Prostate gland (tissue), 2 donors: ENCODE results near the gene ACER3. TPM values are rescaled to one million over a fixed set of nuclear protein-coding genes. Genes with fewer than 3 reads are reported as not detected.
A peak's percentile ranks its signal among the peaks of the same experiment; 100 is the strongest.
"Not testable (repeated sequence)": the region's sequence is repeated elsewhere in the genome, so short reads cannot be mapped to it uniquely, and the experiment has no call there.

ENCODE experiments used
- DNase-seq: peaks from one replicate; pipeline ENCODE4 v3.0.0-alpha.2; 2019; ENCODE audit warnings: low spot score
- H3K27ac ChIP-seq, 2 donors: fragments of 200-600 bp; sonication (generic); 2 replicates each; pipeline ENCODE4 v1.5.1; 2017 to 2019
- H3K27me3 ChIP-seq: fragments of 200-600 bp; sonication (generic); replicated peaks from 2 replicates; pipeline ENCODE4 v1.5.1; 2019; ENCODE audit not compliant: insufficient read depth
- H3K36me3 ChIP-seq, 2 donors: fragments of 200-600 bp; sonication (generic); 1 replicate in 1 of 2; 2 replicates in 1 of 2; pipeline versions ENCODE4 v1.5.1 to v1.8.1; 2017 to 2019
- H3K4me1 ChIP-seq: fragments of 200-600 bp; sonication (generic); replicated peaks from 2 replicates; pipeline ENCODE4 v1.5.1; 2019
- H3K4me3 ChIP-seq, 2 donors: fragments of 200-600 bp; sonication (generic); 2 replicates each; pipeline ENCODE4 v1.5.1; 2017 to 2019
- H3K9me3 ChIP-seq: fragments of 200-600 bp; sonication (generic); 2 replicates; pipeline ENCODE4 v1.5.1; 2017
- POLR2A ChIP-seq: fragments of 450-650 bp; IDR thresholded peaks from one replicate; pipeline ENCODE4 v1.6.1; 2016; ENCODE audit warnings: antibody characterized with exemption, mild to moderate bottlenecking
- POLR2AphosphoS5 ChIP-seq: sonication (generic); formaldehyde crosslinking; IDR thresholded peaks from one replicate; pipeline ENCODE4 v1.6.1; 2017; ENCODE audit warnings: antibody characterized with exemption
- WGBS: methylation state at CpG from one replicate; pipeline ENCODE4 v1.1.5; 2018; 5-methylcytosine and 5-hydroxymethylcytosine counted together
- intact Hi-C: fragments of 100-400 bp; cut with DNase I; formaldehyde crosslinking; loops from one replicate; pipeline ENCODE4 v1.14.2; 2022
- total RNA-seq, 2 donors: library from RNA; depleted of rRNA; stranded (reverse); fragments of >200 nt; gene quantifications; one replicate each; pipeline ENCODE4 v1.1.0, GENCODE V29; 2016
- TF ChIP-seq, protein P1 (sequence below), 4 experiments: fragments of 200-600 bp in 2 of 4; fragments of 450-650 bp in 2 of 4; sonication (generic) in 2 of 4; IDR thresholded peaks; 1 replicate in 3 of 4; 2 replicates in 1 of 4; pipeline ENCODE4 v1.5.1; 2016 to 2019; ENCODE audit warnings: antibody characterized with exemption in 4 of 4, mild to moderate bottlenecking in 2 of 4, moderate library complexity in 2 of 4

ACER3 gene
- total RNA-seq, 2 donors from 2014 or later = 11.3 to 11.9 TPM

DNA sequence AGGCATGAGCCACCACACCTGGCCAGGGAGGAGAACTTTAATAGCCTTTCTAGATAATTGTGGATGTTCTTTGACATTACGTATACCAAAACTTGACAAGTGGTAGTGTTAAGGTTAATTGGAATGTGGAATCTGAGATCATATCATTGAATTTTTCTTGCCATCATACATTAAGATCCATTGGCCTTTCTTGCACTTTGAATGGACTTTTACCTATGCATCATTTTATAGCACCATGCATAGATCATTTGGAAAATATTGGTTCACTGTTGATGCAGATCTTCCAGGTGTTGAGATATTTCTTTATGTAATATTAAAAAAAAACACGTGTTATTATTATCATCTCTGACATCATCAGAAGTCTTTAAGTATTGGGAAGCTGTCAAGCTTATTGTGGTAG, 36.5 kb downstream of the ACER3 start:
- DNase-seq = no peak
- Histone ChIP-seq H3K27me3 (no peaks in the 10 kb centered on the region), H3K4me3 (no peak overlapping the region), H3K4me1 (no peaks in the 10 kb centered on the region), H3K27ac (no peak overlapping the region), H3K9me3 (no peaks in the 10 kb centered on the region), H3K36me3 (no peaks in the 10 kb centered on the region)
- no peak for TF ChIP-seq POLR2AphosphoS5
- TF ChIP-seq, protein P1, sequence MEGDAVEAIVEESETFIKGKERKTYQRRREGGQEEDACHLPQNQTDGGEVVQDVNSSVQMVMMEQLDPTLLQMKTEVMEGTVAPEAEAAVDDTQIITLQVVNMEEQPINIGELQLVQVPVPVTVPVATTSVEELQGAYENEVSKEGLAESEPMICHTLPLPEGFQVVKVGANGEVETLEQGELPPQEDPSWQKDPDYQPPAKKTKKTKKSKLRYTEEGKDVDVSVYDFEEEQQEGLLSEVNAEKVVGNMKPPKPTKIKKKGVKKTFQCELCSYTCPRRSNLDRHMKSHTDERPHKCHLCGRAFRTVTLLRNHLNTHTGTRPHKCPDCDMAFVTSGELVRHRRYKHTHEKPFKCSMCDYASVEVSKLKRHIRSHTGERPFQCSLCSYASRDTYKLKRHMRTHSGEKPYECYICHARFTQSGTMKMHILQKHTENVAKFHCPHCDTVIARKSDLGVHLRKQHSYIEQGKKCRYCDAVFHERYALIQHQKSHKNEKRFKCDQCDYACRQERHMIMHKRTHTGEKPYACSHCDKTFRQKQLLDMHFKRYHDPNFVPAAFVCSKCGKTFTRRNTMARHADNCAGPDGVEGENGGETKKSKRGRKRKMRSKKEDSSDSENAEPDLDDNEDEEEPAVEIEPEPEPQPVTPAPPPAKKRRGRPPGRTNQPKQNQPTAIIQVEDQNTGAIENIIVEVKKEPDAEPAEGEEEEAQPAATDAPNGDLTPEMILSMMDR (IDR thresholded peaks at IDR 0.05) = no peak
- no peak for TF ChIP-seq POLR2A
- intact Hi-C loops = no loop called here
- WGBS = 95% methylated on average over 2 of the region's 2 CpGs

DNA sequence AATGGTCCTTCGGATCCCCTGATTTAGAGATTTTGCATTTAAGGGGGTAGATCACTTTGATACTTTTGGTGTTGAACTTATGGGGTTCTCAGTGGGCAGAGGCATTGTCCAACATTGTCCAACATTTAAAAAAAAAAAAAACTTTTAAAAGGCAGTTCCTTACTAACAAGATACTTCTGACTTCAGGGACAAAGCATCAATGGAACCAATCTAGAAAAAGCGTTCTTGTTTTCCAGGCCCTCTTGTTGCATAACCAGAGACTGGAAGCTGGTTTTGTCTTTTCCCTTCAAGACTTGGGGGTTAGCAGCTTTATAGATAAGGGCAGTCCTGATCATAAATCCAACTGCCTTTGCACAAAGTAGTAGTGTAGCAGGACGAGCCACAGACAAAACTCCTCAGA, 40.4 kb downstream of the ACER3 start:
- no peaks in the 10 kb centered on the region for H3K9me3 ChIP-seq
- no peaks in the 10 kb centered on the region for H3K27me3 ChIP-seq
- no peaks in the 10 kb centered on the region for H3K4me1 ChIP-seq
- H3K4me3 ChIP-seq = no peak overlapping the region
- intact Hi-C loops = no loop called here
- DNase-seq = no peak
- H3K36me3 ChIP-seq = no peaks in the 10 kb centered on the region
- no peak overlapping the region for H3K27ac ChIP-seq
- no peak for TF ChIP-seq POLR2A
- WGBS = 95% methylated on average over 3 of the region's 3 CpGs

DNA sequence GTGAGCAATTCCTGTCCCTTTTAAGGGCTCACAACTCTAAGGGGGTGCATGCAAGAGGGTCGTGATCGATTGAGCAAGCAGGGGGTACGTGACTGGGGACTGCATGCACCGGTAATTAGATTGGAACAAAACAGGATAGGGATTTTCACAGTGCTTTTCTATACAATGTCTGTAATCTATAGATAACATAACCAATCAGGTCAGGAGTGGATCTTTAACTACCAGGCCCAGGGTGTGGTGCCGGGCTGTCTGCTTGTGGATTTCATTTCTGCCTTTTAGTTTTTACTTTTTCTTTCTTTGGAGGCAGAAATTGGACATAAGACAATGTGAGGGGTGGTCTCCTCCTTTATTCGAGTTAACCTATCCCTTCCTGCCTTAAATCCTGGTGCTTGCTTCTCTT, 40.9 kb downstream of the ACER3 start:
- H3K27ac ChIP-seq, H3K4me3 ChIP-seq, DNase-seq, H3K36me3 ChIP-seq, H3K27me3 ChIP-seq, H3K9me3 ChIP-seq, intact Hi-C loops, H3K4me1 ChIP-seq: not testable (repeated sequence)
- WGBS = 87% methylated on average over 6 of the region's 6 CpGs

DNA sequence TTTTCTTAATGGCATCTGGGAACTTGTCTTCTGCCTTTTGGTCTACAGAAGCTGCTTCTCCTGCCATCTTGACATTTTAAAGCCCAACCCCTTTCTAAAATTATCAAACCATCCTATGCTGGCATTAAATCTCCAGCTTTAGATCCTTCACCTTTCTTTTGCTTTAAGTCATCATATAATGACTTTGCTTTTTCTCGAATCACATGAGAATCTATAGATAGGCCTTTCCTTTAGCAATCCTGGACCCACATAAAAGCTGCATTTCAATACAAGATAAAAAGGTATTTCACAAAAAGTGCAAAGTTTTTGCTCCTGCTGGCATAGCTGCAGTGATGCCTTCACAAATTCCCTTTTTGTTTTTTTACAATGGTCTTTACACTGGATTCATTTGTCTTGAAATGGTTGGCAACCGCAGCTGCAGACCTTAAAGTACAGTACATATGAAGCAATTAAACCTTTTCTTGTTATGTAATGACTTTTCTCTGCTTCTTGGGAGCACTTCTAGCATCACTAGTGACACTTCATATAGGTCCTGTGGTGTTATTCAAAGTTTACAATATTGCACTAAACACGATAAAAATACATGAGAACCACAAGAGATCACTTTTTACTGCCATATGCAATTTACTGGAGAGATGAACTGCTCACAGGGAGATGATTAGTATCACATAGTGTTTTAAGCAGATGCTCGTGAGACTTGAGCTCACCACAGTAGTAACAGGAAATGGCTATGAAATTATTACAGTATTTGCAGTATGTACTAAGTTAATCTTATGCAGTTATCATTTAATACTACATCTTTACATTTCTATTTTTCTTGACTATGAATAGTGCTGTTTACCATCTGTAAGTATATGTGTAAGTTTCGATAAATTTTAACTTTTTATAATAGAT, 41.6 kb downstream of the ACER3 start:
- H3K4me3 ChIP-seq = no peak overlapping the region
- no peaks in the 10 kb centered on the region for H3K9me3 ChIP-seq
- H3K4me1 ChIP-seq = no peaks in the 10 kb centered on the region
- no peak overlapping the region for H3K27ac ChIP-seq
- intact Hi-C loops = no loop called here
- 89% methylated on average over 5 of the region's 5 CpGs for WGBS
- no peaks in the 10 kb centered on the region for H3K27me3 ChIP-seq
- TF ChIP-seq, protein P1 (IDR thresholded peaks at IDR 0.05) = no peak
- TF ChIP-seq POLR2A (no peak), POLR2AphosphoS5 (no peak)
- H3K36me3 ChIP-seq = no peaks in the 10 kb centered on the region
- DNase-seq = no peak

DNA sequence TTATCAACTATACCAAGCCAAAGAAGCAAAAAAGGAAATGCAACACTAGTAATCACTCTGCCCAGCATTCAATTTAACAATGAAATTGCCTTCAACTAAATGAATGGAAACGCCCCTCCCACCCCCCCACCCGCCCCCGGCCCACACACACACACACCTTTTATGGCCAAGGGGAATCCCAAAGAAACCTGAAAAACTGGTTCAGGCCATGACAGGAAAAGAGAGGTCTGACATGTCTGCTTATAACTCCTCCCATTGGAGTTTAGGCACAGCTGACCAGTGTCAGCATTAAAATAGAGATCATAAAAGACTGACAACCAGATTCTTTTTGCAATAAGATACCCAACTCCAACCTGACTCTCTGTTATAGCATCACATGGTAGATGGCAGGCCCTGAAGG, 42.6 kb downstream of the ACER3 start:
- Histone ChIP-seq H3K4me1 (no peaks in the 10 kb centered on the region), H3K27ac (no peak overlapping the region), H3K9me3 (no peaks in the 10 kb centered on the region), H3K27me3 (no peaks in the 10 kb centered on the region), H3K36me3 (no peaks in the 10 kb centered on the region), H3K4me3 (no peak overlapping the region)
- 12% methylated on average over 3 of the region's 3 CpGs for WGBS
- intact Hi-C loops = no loop called here
- peak; percentile 33 for DNase-seq
- no peak for TF ChIP-seq POLR2A
- TF ChIP-seq POLR2AphosphoS5 = peak; percentile 18

DNA sequence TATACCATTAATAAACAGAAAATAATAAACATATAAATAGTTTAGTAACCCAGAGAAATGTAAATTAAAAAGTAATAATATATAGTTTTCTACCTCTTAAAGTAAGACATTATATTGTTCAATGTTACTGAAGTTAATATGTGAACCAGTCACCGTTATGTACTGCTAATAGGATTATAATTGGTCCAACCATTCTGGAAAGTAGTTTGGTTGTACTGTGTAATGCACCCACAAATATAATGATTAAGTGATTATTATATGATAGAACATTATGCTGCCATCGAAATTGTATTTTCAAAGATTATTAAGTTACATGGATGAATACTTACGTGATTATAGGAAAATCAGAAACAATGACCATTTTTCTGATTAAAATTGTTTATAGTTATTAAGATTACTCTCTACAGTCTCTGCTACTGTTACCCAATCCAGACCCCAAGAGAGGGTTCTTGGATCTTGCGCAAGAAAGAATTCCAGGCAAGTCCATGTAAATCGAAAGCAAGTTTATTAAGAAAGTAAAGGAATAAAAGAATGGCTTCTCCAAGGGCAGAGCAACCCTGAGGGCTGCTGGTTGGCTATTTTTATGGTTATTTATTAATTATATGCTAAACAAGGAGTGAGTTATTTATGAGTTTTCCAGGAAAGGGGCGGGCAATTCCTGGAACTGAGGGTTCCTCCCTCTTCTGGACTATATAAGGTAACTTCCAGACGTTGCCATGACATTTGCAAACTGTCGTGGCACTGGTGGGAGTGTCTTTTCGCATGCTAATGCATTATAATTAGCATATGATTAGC, 50.1 kb downstream of the ACER3 start:
- Histone ChIP-seq H3K36me3 (no peaks in the 10 kb centered on the region), H3K9me3 (no peaks in the 10 kb centered on the region), H3K4me3 (no peak overlapping the region), H3K27ac (no peak overlapping the region), H3K4me1 (no peaks in the 10 kb centered on the region), H3K27me3 (no peaks in the 10 kb centered on the region)
- intact Hi-C loops = no loop called here
- 90% methylated on average over 9 of the region's 9 CpGs for WGBS
- TF ChIP-seq, protein P1 (IDR thresholded peaks at IDR 0.05) = no peak
- TF ChIP-seq POLR2A (no peak), POLR2AphosphoS5 (no peak)
- DNase-seq = no peak
